Esophagus squamous epithelium (tissue), 5 donors: ENCODE results near the gene CCDC50. TPM values are rescaled to one million over a fixed set of nuclear protein-coding genes. Genes with fewer than 3 reads are reported as not detected.

Source experiments
- DNase-seq: peaks from one replicate; lab custom pipeline; 2025; lab: John Stamatoyannopoulos, UW
- H3K27ac ChIP-seq, 4 donors: fragments of 200-600 bp; sonication (generic); one replicate each; pipeline ENCODE4 v1.5.1; 2016 to 2019; ENCODE audit warnings: mild to moderate bottlenecking in 1 of 4
- H3K27me3 ChIP-seq, 4 donors: fragments of 200-600 bp; sonication (generic); 1 replicate in 3 of 4; 2 replicates in 1 of 4; pipeline versions ENCODE4 v1.5.1 to v1.6.0; 2017 to 2021; ENCODE audit warnings: antibody characterized with exemption in 1 of 4
- H3K36me3 ChIP-seq, 3 donors: fragments of 200-600 bp; sonication (generic); one replicate each; pipeline ENCODE4 v1.5.1; 2016 to 2019
- H3K4me1 ChIP-seq, 3 donors: fragments of 200-600 bp; sonication (generic); one replicate each; pipeline ENCODE4 v1.5.1; 2017 to 2019
- H3K4me3 ChIP-seq, 4 donors: fragments of 200-600 bp; sonication (generic); 1 replicate in 3 of 4; 2 replicates in 1 of 4; pipeline ENCODE4 v1.5.1; 2016 to 2019; ENCODE audit warnings: mild to moderate bottlenecking in 2 of 4, moderate library complexity in 1 of 4
- H3K9me3 ChIP-seq, 3 donors: fragments of 200-600 bp; sonication (generic); one replicate each; pipeline ENCODE4 v1.5.1; 2016 to 2019
- CTCF ChIP-seq, 6 experiments: fragments of 450-650 bp in 4 of 6; fragments of 200-600 bp in 2 of 6; sonication (generic) in 2 of 6; IDR thresholded peaks; one replicate each; pipeline ENCODE4 v1.5.1; 2016 to 2019; ENCODE audit warnings: antibody characterized with exemption in 6 of 6, mild to moderate bottlenecking in 4 of 6, moderate library complexity in 4 of 6
- POLR2A ChIP-seq, 4 donors: fragments of 450-650 bp; IDR thresholded peaks; one replicate each; pipeline ENCODE4 v1.6.1; 2017; ENCODE audit warnings: antibody characterized with exemption in 4 of 4, mild to moderate bottlenecking in 4 of 4, moderate library complexity in 3 of 4
- WGBS, 2 donors: methylation state at CpG; one replicate each; pipeline ENCODE4 v1.1.5; 2018; 5-methylcytosine and 5-hydroxymethylcytosine counted together
- intact Hi-C: fragments of 100-400 bp; cut with DNase I; formaldehyde crosslinking; loops from one replicate; pipeline ENCODE4 v1.15.0; 2022
- total RNA-seq, 4 donors: library from RNA; depleted of rRNA; stranded (reverse); fragments of >200 nt; gene quantifications; one replicate each; pipeline ENCODE4 v1.1.0, GENCODE V29; 2016
- donor health status: DM: yes; HTN: yes; CAD: no.

CCDC50 gene
- total RNA-seq, 4 donors from 2014 or later, result 12.7 to 56.6 (median 30.5) TPM

- Histone ChIP-seq H3K27me3 (no peaks in the 10 kb centered on the region), H3K4me3 (peak overlapping the region in 1 of 4 donors; percentile 13), H3K4me1 (peaks cover 0 to 73% (median 23%) of the 10 kb centered on the region in 3 donors), H3K9me3 (no peaks in the 10 kb centered on the region), H3K36me3 (peaks cover 0 to 6% (median 0%) of the 10 kb centered on the region in 3 donors), H3K27ac (peak overlapping the region in 1 of 4 donors; percentile 18)
- DNase-seq, result no peak
- 69 to 86% methylated on average over 7 of the region's 7 CpGs for WGBS, 2 donors
- no peak for TF ChIP-seq CTCF (IDR thresholded peaks at IDR 0.05)
- no peak for TF ChIP-seq POLR2A (IDR thresholded peaks at IDR 0.05)
- intact Hi-C loops, result no loop called here
Observed at GRCh38 chr3:191353022-191353777, 24.0 kb downstream of the CCDC50 start.

- no peak for TF ChIP-seq POLR2A (IDR thresholded peaks at IDR 0.05)
- TF ChIP-seq CTCF (IDR thresholded peaks at IDR 0.05), result no peak
- DNase-seq, result no peak
- H3K27me3 ChIP-seq, result no peaks in the 10 kb centered on the region
- peaks cover 0 to 65% (median 23%) of the 10 kb centered on the region in 3 donors for H3K4me1 ChIP-seq
- 69 to 87% methylated on average over 4 of the region's 4 CpGs for WGBS, 2 donors
- intact Hi-C loops, result no loop called here
- no peak overlapping the region for H3K4me3 ChIP-seq
- H3K36me3 ChIP-seq, result peaks cover 0 to 13% (median 0%) of the 10 kb centered on the region in 3 donors
- no peak overlapping the region for H3K27ac ChIP-seq
- H3K9me3 ChIP-seq, result no peaks in the 10 kb centered on the region
Observed at GRCh38 chr3:191355406-191355805, 26.2 kb downstream of the CCDC50 start.

- intact Hi-C loops, result no loop called here
- peaks cover 0 to 57% (median 14%) of the 10 kb centered on the region in 3 donors for H3K4me1 ChIP-seq
- WGBS, 2 donors, result 25 to 39% methylated on average over 5 of the region's 5 CpGs
- no peak for DNase-seq
- peaks cover 0 to 26% (median 0%) of the 10 kb centered on the region in 3 donors for H3K36me3 ChIP-seq
- H3K27me3 ChIP-seq, result no peaks in the 10 kb centered on the region
- H3K4me3 ChIP-seq, result no peak overlapping the region
- no peaks in the 10 kb centered on the region for H3K9me3 ChIP-seq
- peak overlapping the region in 3 of 4 donors; percentile 30 to 66 (median 56) for H3K27ac ChIP-seq
- TF ChIP-seq POLR2A (IDR thresholded peaks at IDR 0.05), result no peak
- TF ChIP-seq CTCF (IDR thresholded peaks at IDR 0.05), result no peak
Observed at GRCh38 chr3:191356631-191357439, 27.6 kb downstream of the CCDC50 start.

GRCh38 chr3:191357909-191358308 lies 28.7 kb downstream of the CCDC50 start:
- WGBS, 2 donors, result 69 to 77% methylated on average over 6 of the region's 6 CpGs
- H3K36me3 ChIP-seq, result peaks cover 0 to 37% (median 0%) of the 10 kb centered on the region in 3 donors
- H3K4me3 ChIP-seq, result no peak overlapping the region
- no peak for TF ChIP-seq POLR2A (IDR thresholded peaks at IDR 0.05)
- no peak overlapping the region for H3K27ac ChIP-seq
- H3K4me1 ChIP-seq, result peaks cover 0 to 46% (median 13%) of the 10 kb centered on the region in 3 donors
- no peaks in the 10 kb centered on the region for H3K9me3 ChIP-seq
- intact Hi-C loops, result no loop called here
- no peak for DNase-seq
- no peaks in the 10 kb centered on the region for H3K27me3 ChIP-seq

- no peak overlapping the region for H3K27ac ChIP-seq
- peaks cover 0 to 41% (median 13%) of the 10 kb centered on the region in 3 donors for H3K4me1 ChIP-seq
- DNase-seq, result no peak
Observed at GRCh38 chr3:191358929-191359328, 29.7 kb downstream of the CCDC50 start.

More at GRCh38 chr3:191358929-191359328, 29.7 kb downstream of the CCDC50 start:
- H3K9me3 ChIP-seq, result no peaks in the 10 kb centered on the region
- H3K4me3 ChIP-seq, result no peak overlapping the region
- peaks cover 0 to 46% (median 0%) of the 10 kb centered on the region in 3 donors for H3K36me3 ChIP-seq
- WGBS, 2 donors, result 22 to 46% methylated on average over 2 of the region's 2 CpGs
- TF ChIP-seq CTCF (IDR thresholded peaks at IDR 0.05) (no peak), POLR2A (IDR thresholded peaks at IDR 0.05) (no peak)
- H3K27me3 ChIP-seq, result no peaks in the 10 kb centered on the region
- intact Hi-C loops, result no loop called here
